Keratinocyte (primary cell): Measurements from ENCODE around the gene CHD2. TPM values are rescaled to one million over a fixed set of nuclear protein-coding genes. Genes with fewer than 3 reads are reported as not detected.

Experiments used
- DNase-seq: peaks from one replicate; pipeline ENCODE4 v3.0.0-alpha.2; 2011; ENCODE audit warnings: low read depth, missing footprints, low spot score
- FAIRE-seq: peaks from 2 replicates; lab custom pipeline; 2011; peaks lifted over from hg19 to GRCh38; lab: Jason Lieb, UNC
- H2AFZ ChIP-seq: 2 replicates; pipeline ENCODE4 v1.6.0; 2012; ENCODE audit warnings: low read length, control low read depth, inconsistent platforms; ENCODE audit not compliant: control insufficient read depth
- H3K27ac ChIP-seq: 2 replicates; pipeline ENCODE4 v1.5.1; 2011; ENCODE audit warnings: low read length; ENCODE audit not compliant: control insufficient read depth, insufficient read depth
- H3K27me3 ChIP-seq: 3 replicates; pipeline ENCODE4 v1.6.0; 2011; ENCODE audit warnings: low read length; ENCODE audit not compliant: control insufficient read depth, insufficient read depth; ENCODE audit errors: extremely low read depth
- H3K36me3 ChIP-seq, 2 experiments: 2 replicates in 1 of 2; 3 replicates in 1 of 2; pipeline ENCODE4 v1.5.1; 2011; ENCODE audit warnings: low read length in 2 of 2, mild to moderate bottlenecking in 1 of 2; ENCODE audit not compliant: control insufficient read depth in 2 of 2, insufficient read depth in 2 of 2; ENCODE audit errors: extremely low read depth in 1 of 2
- H3K4me1 ChIP-seq: 3 replicates; pipeline ENCODE4 v1.5.1; 2011; ENCODE audit warnings: low read length; ENCODE audit not compliant: control insufficient read depth, insufficient read depth; ENCODE audit errors: extremely low read depth
- H3K4me2 ChIP-seq: 3 replicates; pipeline ENCODE4 v1.6.0; 2011; ENCODE audit warnings: low read depth, low read length; ENCODE audit not compliant: control insufficient read depth, insufficient read depth; ENCODE audit errors: extremely low read depth
- H3K4me3 ChIP-seq, 3 experiments: fragments of 200-600 bp in 1 of 3; sonication (generic) in 1 of 3; 2 replicates in 2 of 3; 3 replicates in 1 of 3; pipeline ENCODE4 v1.5.1; 2011 to 2016; ENCODE audit warnings: low read length in 3 of 3, mild to moderate bottlenecking in 3 of 3, control low read depth in 2 of 3, inconsistent platforms in 1 of 3, low read depth in 1 of 3, mixed read lengths in 1 of 3, mixed run types in 1 of 3, moderate library complexity in 1 of 3; ENCODE audit not compliant: control insufficient read depth in 2 of 3, insufficient read depth in 2 of 3; ENCODE audit errors: extremely low read depth in 1 of 3
- H3K79me2 ChIP-seq: 2 replicates; pipeline ENCODE4 v1.6.0; 2012; ENCODE audit warnings: low read length; ENCODE audit not compliant: control insufficient read depth, insufficient read depth
- H3K9ac ChIP-seq: 3 replicates; pipeline ENCODE4 v1.6.0; 2011; ENCODE audit warnings: low read length; ENCODE audit not compliant: control insufficient read depth, insufficient read depth; ENCODE audit errors: extremely low read depth
- H3K9me1 ChIP-seq: 3 replicates; pipeline ENCODE4 v1.6.0; 2011; ENCODE audit warnings: low read length; ENCODE audit not compliant: control insufficient read depth, insufficient read depth; ENCODE audit errors: extremely low read depth
- H3K9me3 ChIP-seq: 2 replicates; pipeline ENCODE4 v1.5.1; 2012; ENCODE audit warnings: low read depth, low read length; ENCODE audit not compliant: control insufficient read depth
- H4K20me1 ChIP-seq: 3 replicates; pipeline ENCODE4 v1.6.0; 2011; ENCODE audit warnings: low read length; ENCODE audit not compliant: control insufficient read depth, insufficient read depth; ENCODE audit errors: extremely low read depth
- CTCF ChIP-seq, 3 experiments: IDR thresholded peaks in 1 of 3; conservative IDR thresholded peaks in 1 of 3; optimal IDR thresholded peaks in 1 of 3; 2 replicates in 2 of 3; 3 replicates in 1 of 3; pipeline versions ENCODE3 to v1.5.1; 2011; ENCODE audit warnings: low read length in 3 of 3, mild to moderate bottlenecking in 3 of 3, moderate library complexity in 2 of 3, control low read depth in 1 of 3, inconsistent platforms in 1 of 3; ENCODE audit not compliant: insufficient read depth in 2 of 3; ENCODE audit errors: extremely low read depth in 1 of 3
- EZH2 ChIP-seq: IDR thresholded peaks from one replicate; pipeline ENCODE4 v1.6.1; 2012; ENCODE audit warnings: inconsistent platforms, mild to moderate bottlenecking, low read length, moderate library complexity
- dilution Hi-C: fragments of 300-500 bp; cut with MboI; formaldehyde crosslinking; loops from one replicate; pipeline ENCODE4 v1.7.0; 2020; ENCODE audit warnings: low sequenced_read_pairs; ENCODE audit not compliant: extremely low pct_ligation_motif_present
- polyA plus RNA-seq, 5 experiments: library from polyadenylated mRNA; depleted of rRNA in 3 of 5; stranded (reverse) in 3 of 5; stranded (forward) in 1 of 5; unstranded in 1 of 5; fragments of >200 nt; gene quantifications; 1 replicate in 1 of 5; 2 replicates in 3 of 5; 3 replicates in 1 of 5; pipeline versions ENCODE4 v1.2.1 to v1.2.3, GENCODE V29; 2011 to 2012; ENCODE audit warnings: missing spikeins in 2 of 5, low read depth in 1 of 5, low replicate concordance in 1 of 5

Gene CHD2
- polyA plus RNA-seq, 1 donor (not counting 4 experiments of a cell fraction or from before 2014, with no cell fraction given) = 62.0 TPM

GRCh38 chr15:92887869-92888268 lies 12.3 kb upstream of the CHD2 start:
- Histone ChIP-seq H3K4me2 (peak overlapping the region; percentile 93), H3K27ac (peak overlapping the region; percentile 96), H3K4me3 (peak overlapping the region; percentile 14 to 72 (median 29)), H2AFZ (no peak overlapping the region), H3K79me2 (peaks cover 99% of the 10 kb centered on the region), H3K27me3 (no peaks in the 10 kb centered on the region), H3K36me3 (peaks cover 7 to 26% of the 10 kb centered on the region in 2 experiments), H3K9me1 (no peaks in the 10 kb centered on the region), H3K9me3 (no peaks in the 10 kb centered on the region), H4K20me1 (no peaks in the 10 kb centered on the region), H3K4me1 (peaks cover 16% of the 10 kb centered on the region), H3K9ac (peak overlapping the region; percentile 96)
- DNase-seq (no peak), FAIRE-seq (no peak)
- TF ChIP-seq CTCF (optimal IDR thresholded peaks at IDR 0.05 in 1 of 3, IDR thresholded peaks at IDR 0.05 in 1 of 3, conservative IDR thresholded peaks at IDR 0.05 in 1 of 3; ENCODE audit: extremely low read depth in 1 of 3, insufficient read depth in 2 of 3, low read length in 3 of 3) (no peak), EZH2 (no peak)
- dilution Hi-C loops = no loop called here

- Histone ChIP-seq H3K9ac (no peak overlapping the region), H3K79me2 (peaks cover 99% of the 10 kb centered on the region), H3K27me3 (no peaks in the 10 kb centered on the region), H4K20me1 (no peaks in the 10 kb centered on the region), H3K36me3 (peaks cover 9 to 26% of the 10 kb centered on the region in 2 experiments), H2AFZ (no peak overlapping the region), H3K4me1 (peaks cover 16% of the 10 kb centered on the region), H3K27ac (no peak overlapping the region), H3K4me2 (no peak overlapping the region), H3K4me3 (no peak overlapping the region), H3K9me3 (no peaks in the 10 kb centered on the region), H3K9me1 (no peaks in the 10 kb centered on the region)
- DNase-seq = no peak
- dilution Hi-C loops = no loop called here
- TF ChIP-seq CTCF (optimal IDR thresholded peaks at IDR 0.05 in 1 of 3, IDR thresholded peaks at IDR 0.05 in 1 of 3, conservative IDR thresholded peaks at IDR 0.05 in 1 of 3; ENCODE audit: extremely low read depth in 1 of 3, insufficient read depth in 2 of 3, low read length in 3 of 3) (no peak), EZH2 (no peak)
- FAIRE-seq = peak; percentile 13
Measured at GRCh38 chr15:92889390-92890107, 10.6 kb upstream of the CHD2 start.
